Measurements from ENCODE around the gene STX5.
"Not testable (repeated sequence)": the region's sequence is repeated elsewhere in the genome, so short reads cannot be mapped to it uniquely, and the experiment has no call there.

STX5 gene

DNA sequence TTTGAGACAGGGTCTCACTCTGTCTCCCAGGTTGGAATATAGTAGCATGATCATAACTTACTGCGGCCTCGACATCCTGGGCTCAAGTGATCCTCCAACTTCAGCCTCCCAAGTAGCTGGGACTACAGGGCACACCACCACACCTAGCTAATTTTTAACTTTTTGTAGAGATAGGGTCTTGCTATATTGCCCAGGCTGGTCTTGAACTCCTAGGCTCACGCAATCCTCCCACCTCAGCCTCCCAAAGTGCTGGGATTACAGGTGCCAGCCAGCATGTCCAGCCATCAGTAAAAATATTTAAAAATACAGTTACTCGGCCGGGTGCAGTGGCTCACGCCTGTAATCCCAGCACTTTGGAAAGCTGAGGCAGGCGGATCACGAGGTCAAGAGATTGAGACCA lies 3.7 kb downstream of the STX5 start:
- DNase-seq, result not testable (repeated sequence)

- DNase-seq, result no peak
Observed at GRCh38 chr11:62823677-62824076, 8.2 kb downstream of the STX5 start.

GRCh38 chr11:62817129-62817528 lies 14.7 kb downstream of the STX5 start:
- no peak for DNase-seq

GRCh38 chr11:62816557-62816956 lies 15.3 kb downstream of the STX5 start:
- DNase-seq, result no peak

DNA sequence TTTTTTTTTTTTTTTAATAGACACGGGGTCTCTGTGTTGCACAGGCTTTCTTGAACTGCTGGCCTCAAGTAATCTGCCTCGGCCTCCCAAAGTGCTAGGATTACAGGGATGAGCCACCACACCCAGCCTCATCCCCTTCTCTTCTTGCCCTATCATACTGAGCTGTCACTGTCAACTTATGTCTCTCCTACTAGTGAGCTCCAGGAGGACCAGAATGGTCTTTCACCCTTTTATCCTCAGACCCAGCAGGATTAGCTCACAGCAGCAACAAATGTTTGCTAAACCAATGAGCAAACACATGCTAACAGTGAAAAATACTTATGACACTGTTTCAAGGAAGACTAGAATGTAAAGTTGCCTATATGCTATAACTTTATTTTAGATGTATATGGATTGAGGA lies 20.2 kb downstream of the STX5 start:
- DNase-seq, result no peak

DNA sequence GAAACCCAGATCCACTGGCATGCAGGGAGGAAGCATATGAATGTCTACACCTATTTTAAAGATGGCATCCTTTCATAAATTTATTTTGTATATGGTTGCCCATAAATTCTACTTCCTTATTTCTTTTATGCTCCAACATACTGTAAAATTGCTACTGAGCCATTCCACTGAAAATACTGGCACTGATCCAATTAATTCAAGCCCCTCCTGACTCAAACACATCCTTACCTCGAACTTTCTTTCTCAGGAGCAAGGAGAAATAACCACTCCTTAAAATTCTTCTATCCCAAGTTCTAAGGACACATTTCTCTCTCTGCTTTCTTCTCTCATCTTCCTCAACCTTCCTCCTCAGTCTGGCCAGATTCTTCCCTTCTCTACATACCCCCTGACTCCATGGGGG lies 21.1 kb downstream of the STX5 start:
- no peak for DNase-seq

GRCh38 chr11:62806611-62807121 lies 25.2 kb downstream of the STX5 start:
- no peak for DNase-seq

DNA sequence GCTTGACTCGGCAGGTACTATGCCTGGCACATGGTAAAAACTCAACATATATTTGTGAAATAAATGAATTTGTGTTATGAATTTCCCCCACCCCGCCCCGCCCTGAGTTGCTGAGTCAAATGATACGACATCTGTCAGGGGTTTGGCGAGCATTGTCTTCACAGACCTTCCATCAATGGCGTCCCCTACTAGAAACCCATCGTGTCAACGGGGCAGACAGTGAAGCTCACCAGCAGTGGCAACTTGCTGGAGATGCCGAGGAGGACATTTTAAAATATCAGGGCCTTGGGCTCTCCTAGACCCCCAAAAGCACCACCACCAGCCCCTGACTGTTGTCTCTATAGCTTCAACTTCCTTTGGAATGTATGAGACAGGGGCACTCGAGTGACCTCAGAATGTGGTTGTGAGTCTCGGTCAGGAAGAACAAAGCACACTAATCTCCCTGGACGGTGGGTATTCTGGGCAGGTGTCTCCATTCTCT lies 25.9 kb downstream of the STX5 start:
- DNase-seq, result no peak

- peak; percentile 93 for DNase-seq
Observed at GRCh38 chr11:62805076-62805892, 26.6 kb downstream of the STX5 start, which contains the start of gene NXF1. Gene NXF1, minus strand, starts transcription at chr11:62805440. Its CDS starts 84 bp downstream, at chr11:62805356.

GRCh38 chr11:62804310-62805075 lies 27.4 kb downstream of the STX5 start:
- no peak for DNase-seq

GRCh38 chr11:62801071-62801470 lies 30.8 kb downstream of the STX5 start:
- DNase-seq, result no peak

GRCh38 chr11:62799486-62799885 lies 32.4 kb downstream of the STX5 start:
- DNase-seq, result no peak

- no peak for DNase-seq
Observed at GRCh38 chr11:62796281-62796680, 35.6 kb downstream of the STX5 start.

DNA sequence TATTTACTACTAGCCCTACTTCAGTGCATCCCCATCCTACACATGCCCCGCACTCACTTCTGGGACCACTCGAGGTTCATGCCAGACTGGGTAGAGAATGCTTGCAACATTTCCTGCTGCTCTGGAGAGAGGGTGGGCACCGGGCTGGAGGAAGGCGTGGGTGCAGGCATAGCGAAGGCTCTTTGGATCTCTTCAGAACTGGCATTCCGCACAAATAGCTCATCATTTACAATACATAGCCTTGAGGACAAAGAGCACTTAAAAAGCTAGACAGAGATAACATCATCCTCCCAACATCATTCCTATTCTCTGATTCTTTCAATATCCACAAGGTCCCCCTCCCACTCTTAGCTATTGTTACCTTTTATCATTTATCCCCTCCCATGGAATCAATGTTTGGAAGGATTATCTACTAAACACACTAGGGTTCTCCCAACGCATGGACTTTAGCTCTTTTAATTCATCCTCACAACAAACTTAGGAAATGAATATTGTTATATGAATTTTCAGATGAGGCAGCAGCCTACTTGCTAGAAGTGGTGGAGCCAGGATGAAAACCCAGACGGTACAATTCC lies 37.6 kb downstream of the STX5 start:
- no peak for DNase-seq

- DNase-seq, result no peak
Observed at GRCh38 chr11:62792202-62792575, 39.7 kb downstream of the STX5 start.

GRCh38 chr11:62791501-62792201 lies 40.2 kb downstream of the STX5 start, which contains the start of gene TMEM223:
Gene TMEM223, minus strand, starts transcription at chr11:62792006. Its CDS starts 12 bp downstream, at chr11:62791994.
- DNase-seq, result peak; percentile 88

GRCh38 chr11:62789576-62789975 lies 42.3 kb downstream of the STX5 start:
- DNase-seq, result no peak

- DNase-seq, result no peak
Observed at GRCh38 chr11:62788991-62789390, 42.9 kb downstream of the STX5 start.

DNA sequence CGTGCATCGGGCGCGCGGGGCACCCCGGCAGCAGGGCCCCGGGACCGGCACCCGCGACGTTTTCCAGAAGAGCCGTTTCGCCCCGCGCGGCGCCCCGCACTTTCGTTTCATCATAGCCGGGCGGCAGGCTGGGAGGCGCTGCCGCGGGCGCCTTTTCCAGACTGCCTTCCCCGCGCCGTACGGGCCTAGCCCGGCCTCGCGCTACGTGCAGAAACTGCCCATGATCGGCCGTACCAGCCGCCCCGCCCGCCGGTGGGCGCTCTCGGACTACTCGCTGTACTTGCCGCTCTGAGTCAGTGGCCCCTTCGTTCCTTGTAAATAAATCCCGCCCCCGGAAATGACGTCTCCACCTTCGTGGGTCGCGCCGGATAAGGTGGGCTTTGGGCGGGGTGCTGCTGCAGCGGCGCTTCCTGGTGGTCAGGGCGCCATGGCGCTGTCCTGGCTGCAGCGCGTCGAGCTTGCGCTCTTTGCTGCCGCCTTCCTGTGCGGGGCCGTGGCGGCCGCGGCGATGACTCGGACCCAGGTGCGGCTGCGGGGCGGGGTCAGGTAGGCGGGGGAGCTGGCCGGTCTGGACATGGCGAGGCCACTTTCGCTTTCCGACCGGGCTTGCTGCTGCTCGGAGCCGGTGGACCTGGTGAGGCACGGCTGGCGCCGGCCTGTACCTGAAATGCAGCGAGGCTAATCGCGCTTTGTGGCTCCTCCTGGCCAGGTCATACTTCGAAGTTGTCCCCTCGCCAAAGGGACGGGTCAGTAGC lies 44.7 kb downstream of the STX5 start, which contains the start of gene TMEM179B:
TSS of gene TMEM179B (plus strand) at position 398 of the 755 bp plus-strand sequence. CDS start at position 428, 30 bp downstream.
- peak; percentile 90 for DNase-seq

GRCh38 chr11:62786318-62787004 lies 45.4 kb downstream of the STX5 start:
- DNase-seq, result peak; percentile 90

GRCh38 chr11:62782753-62783152 lies 49.1 kb downstream of the STX5 start:
- no peak for DNase-seq
